Body of pancreas (tissue), 4 donors: ENCODE measurements around the gene C1QTNF9B.

Experiments used
- POLR2A ChIP-seq, 3 donors: fragments of 450-650 bp; IDR thresholded peaks; one replicate each; pipeline ENCODE4 v1.6.1; 2016; ENCODE audit warnings: antibody characterized with exemption in 3 of 3, mild to moderate bottlenecking in 2 of 3
- TF ChIP-seq, protein P1 (sequence below), 7 experiments: fragments of 450-650 bp in 4 of 7; fragments of 200-600 bp in 3 of 7; sonication (generic) in 3 of 7; IDR thresholded peaks; one replicate each; pipeline ENCODE4 v1.5.1; 2016 to 2019; ENCODE audit warnings: antibody characterized with exemption in 7 of 7

DNA sequence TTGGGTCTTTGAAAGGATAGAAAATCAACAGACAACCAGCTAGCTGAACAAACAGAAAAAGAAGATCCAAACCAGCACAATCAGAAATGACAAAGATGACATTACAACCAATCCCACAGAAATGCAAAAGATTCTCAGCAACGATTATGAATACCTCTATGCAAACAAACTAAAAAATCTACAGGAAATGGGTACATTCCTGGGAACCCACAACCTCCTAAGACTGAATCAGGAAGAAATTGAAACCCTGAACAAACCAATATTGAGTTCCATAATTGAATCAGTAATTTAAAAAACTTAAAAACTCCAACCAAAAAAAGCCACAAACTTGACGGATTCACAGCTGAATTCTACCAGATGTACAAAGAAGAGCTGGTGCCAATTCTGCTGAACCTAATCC, 20.9 kb upstream of the C1QTNF9B start:
- TF ChIP-seq, protein P1, sequence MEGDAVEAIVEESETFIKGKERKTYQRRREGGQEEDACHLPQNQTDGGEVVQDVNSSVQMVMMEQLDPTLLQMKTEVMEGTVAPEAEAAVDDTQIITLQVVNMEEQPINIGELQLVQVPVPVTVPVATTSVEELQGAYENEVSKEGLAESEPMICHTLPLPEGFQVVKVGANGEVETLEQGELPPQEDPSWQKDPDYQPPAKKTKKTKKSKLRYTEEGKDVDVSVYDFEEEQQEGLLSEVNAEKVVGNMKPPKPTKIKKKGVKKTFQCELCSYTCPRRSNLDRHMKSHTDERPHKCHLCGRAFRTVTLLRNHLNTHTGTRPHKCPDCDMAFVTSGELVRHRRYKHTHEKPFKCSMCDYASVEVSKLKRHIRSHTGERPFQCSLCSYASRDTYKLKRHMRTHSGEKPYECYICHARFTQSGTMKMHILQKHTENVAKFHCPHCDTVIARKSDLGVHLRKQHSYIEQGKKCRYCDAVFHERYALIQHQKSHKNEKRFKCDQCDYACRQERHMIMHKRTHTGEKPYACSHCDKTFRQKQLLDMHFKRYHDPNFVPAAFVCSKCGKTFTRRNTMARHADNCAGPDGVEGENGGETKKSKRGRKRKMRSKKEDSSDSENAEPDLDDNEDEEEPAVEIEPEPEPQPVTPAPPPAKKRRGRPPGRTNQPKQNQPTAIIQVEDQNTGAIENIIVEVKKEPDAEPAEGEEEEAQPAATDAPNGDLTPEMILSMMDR (IDR thresholded peaks at IDR 0.05) = no peak
- no peak for TF ChIP-seq POLR2A (IDR thresholded peaks at IDR 0.05)
